ENCODE results near the gene SMAD3.

Gene SMAD3

DNA sequence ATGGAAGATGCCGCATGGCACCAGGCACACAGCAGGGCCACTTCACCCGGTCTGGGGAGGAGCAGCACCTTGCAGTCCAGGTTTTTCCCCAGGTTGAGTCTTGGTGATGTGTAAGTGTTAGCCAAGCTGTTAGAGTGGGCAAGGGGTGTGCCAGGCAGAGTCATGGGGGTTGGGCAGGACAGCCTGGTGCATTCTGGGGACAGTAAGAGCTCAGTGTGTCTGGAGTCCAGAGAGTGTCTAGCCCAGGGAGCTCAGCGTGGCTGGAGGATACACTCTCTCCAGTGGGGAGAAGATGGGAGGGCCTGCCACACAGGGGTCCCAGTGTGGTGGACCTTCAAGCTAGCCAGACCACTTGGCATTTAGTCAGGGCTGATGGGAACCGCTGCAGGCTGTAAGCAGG is 101.7 kb downstream of the SMAD3 start:
- DNase-seq = no peak

DNA sequence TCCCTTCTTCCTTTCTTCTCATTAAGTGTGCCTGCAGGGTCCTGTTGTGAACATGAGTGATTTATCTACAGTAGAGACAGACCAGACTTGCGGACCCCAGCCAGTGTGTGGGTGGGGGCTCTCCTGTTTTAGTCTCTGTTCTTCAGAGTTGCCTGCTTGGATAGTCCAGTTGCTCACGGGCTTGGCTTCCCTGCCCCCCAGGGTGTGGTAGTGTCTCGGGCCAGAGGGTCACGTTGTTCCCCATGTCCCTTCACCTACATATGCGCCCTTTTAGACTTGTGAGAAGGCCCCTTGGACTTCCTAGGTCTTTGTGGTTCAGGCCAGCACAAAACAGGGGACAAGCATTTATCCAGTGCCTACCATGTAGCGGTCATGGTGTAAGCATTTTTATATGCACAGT is 103.3 kb downstream of the SMAD3 start:
- DNase-seq = no peak

DNA sequence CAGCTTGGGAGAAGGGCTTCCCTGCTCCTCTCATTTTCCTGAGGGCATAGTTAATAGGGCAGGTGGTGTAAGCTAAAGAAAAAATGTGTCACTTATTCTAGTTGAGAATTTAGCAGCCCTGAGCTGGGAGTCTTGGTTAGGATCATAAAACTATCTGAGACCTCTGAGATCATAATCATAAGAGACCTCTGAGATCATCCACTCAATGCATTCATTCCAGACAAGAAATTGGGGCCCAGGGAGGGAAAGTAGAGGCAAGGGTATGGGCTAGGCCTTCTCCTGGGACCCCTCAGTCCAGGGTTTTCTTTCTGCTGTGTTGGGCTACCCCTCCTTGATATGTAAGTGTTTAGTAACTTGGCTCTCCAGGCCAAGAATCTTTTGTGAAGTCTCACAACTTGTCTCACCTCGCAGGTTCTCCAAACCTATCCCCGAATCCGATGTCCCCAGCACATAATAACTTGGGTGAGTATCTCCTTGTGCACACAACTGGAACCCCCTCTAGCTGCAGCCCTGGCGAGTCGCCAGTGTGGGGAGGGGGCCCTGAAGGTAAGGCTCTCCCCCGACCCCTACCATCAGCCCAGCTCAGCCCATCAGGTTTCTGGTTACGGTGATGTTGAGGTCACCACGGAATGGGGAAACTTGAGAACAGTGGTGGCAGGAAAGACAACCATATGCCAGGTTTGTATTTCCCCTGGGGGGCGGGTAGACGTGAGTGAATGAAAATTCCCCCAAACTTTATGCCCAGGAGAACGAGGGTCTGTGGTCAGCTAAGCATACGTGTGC is 104.9 kb downstream of the SMAD3 start:
- DNase-seq = no peak

DNA sequence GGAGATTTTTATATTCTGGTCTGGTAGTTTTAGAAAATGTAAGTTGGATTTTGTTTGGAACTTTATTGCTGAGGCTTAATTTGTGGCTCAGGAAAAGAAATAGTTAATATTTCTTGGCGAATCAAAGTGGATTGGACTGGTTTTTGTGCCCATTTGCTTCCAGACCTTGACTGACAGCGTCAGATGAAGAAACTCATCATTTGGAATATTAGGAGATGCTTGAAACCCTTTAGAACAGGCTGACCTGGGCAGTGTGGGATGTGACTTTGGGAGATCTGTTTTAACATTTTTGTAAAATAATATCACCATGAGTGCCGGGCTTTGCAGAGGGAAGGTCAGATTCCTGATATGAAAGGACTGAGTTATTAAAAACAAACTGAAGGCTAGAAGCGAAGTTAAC is 106.1 kb downstream of the SMAD3 start:
- DNase-seq = no peak

- no peak for DNase-seq
Measured at GRCh38 chr15:67172172-67172571, 106.8 kb downstream of the SMAD3 start.

DNA sequence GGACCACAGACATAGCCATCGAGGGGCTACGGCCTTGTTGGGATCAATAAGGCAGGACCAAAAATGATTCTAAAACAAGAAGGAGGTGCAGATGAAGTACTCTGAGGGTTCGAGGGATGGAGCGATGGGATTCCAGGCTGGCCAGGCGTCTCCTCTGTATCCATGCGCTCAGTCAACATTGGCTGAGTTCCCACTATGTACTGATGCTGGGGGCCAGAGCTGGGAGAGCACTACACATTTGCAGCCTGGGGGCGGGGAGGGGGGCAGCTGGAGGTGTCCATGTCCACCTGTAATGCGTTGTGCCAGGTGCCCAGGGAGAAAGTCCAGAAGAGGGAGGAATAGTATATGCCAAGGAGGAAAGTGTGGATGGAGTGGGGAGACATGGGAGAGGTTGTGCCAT is 107.6 kb downstream of the SMAD3 start:
- no peak for DNase-seq

DNA sequence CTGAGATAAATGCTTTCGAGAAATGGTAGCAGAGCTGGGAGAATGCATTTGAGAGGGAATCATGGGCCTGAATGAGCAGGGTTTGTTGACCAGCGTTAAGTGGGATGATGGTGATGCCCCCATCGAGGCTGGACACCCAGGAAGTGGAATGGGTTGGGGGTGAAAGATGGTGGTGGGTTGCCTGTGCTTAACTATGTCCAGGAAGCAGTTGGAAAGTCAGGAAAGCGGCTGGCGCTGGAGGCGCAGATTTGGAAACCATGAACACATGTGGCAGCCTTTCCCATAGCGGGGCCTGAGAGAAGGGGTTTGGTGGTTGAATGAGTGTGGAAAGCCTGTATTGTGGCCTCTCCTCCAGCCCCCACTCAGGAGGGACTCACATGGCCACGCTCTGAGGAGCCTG is 108.4 kb downstream of the SMAD3 start:
- no peak for DNase-seq

GRCh38 chr15:67174446-67174845 is 109.0 kb downstream of the SMAD3 start:
- DNase-seq = no peak

GRCh38 chr15:67174864-67175573 is 109.6 kb downstream of the SMAD3 start:
- no peak for DNase-seq

DNA sequence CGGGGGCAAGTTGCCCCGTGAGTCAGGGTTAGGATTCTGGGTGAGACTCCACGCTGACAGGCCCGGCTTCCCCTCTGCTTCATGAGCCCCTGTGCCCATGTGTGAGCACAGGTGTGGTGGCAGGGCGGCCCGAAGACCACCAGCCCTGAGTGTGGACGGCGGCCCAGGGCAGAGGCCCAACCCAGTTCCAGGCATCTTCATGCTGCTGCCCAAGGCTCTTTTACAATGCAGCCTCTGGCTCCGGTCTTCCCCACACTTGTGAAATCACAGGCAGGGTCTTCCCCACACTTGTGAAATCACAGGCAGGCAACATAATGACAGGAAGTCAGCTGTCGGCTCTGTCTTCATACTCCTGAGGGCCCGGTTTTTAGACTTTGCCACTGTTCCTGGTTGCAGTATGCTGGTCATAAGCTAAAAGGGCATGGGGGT is 110.3 kb downstream of the SMAD3 start:
- peak; percentile 26 for DNase-seq

DNA sequence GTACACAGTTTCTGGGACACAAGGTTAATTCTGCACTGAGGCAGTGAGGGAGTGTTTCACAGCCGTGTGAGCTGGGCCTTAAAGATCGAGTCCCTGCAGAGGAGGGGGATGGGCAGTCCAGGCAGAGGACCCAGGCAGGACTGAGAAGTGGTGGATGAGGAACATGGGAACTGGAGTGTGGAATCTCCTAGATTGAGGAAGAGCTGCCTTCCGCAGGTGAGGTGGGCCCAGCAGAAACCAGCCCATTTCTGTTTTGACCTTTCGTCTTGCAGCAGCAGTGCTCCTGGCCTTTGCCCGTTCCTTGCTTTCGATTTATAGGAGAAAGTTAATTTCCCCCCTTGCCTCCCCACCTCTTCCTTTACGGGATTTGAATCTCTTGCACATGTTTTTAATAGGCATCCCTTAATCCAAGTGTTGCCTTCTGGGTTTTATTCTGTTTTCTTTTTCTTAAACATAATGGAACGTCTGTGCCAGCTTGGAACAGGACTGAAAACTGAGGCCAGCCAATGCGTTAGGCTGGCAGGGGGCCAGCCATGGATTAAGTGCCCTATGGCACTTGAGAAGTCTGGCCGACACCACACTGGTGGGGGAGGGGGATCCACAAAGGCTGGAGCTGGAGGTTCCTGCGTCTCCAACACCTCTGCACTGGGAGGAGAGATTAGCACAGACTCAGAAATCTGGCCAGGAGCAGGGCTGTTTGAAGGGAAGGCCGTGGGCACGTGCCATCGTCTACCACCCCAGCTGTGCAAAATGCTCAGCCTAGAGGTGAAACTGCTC is 111.0 kb downstream of the SMAD3 start:
- no peak for DNase-seq

DNA sequence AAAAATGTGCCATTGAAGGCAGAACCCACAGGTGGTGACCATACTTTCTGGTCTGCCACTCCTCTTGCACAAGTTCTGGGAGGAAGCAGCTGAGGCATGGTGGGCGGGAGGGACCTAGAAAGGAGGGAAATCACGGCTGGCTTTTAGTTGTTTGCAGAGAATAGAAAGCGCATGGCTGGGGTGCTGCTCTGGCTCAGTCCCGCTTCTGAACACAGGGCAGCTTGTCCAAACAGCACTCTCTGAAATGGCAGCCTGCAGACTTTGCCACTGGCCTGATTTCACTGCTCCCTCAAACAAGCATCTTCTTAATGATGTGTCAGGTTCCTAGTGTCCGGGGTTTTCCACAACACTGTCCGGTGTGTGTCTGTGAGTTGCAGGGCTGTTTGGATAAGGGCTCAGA is 112.3 kb downstream of the SMAD3 start:
- no peak for DNase-seq

DNA sequence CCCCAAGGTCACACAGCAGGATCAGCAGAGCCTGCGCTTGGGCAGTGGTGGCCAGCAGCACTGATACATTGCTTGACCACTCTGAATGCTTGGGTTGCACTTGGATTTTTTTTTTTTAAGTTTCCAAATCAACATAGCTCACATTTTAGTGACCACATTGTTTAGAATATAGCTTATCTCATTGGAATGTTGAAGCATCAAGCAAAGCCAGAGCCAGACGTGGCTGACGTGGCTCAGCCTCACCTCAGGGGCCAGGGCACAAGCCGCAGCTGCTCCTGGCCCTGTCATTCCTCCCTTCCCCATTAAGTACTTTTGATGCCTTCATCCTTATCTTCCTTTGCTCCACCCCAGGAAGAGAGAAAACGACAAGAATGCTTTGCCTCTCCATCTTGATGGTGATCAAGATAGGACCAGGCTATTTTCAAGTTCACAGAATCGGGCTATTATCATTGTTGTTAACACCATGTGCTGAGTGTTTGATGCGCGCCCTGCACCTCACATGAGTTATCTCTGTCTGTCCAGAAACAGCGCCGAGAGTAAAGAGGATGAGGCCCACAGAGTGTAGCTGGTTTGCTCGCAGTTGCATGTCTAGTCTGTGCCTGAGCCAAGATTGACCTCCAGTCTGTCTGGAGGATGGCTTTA is 113.3 kb downstream of the SMAD3 start:
- DNase-seq = no peak

GRCh38 chr15:67179411-67179995 is 114.1 kb downstream of the SMAD3 start:
- DNase-seq = no peak

GRCh38 chr15:67180035-67180434 is 114.6 kb downstream of the SMAD3 start:
- no peak for DNase-seq

DNA sequence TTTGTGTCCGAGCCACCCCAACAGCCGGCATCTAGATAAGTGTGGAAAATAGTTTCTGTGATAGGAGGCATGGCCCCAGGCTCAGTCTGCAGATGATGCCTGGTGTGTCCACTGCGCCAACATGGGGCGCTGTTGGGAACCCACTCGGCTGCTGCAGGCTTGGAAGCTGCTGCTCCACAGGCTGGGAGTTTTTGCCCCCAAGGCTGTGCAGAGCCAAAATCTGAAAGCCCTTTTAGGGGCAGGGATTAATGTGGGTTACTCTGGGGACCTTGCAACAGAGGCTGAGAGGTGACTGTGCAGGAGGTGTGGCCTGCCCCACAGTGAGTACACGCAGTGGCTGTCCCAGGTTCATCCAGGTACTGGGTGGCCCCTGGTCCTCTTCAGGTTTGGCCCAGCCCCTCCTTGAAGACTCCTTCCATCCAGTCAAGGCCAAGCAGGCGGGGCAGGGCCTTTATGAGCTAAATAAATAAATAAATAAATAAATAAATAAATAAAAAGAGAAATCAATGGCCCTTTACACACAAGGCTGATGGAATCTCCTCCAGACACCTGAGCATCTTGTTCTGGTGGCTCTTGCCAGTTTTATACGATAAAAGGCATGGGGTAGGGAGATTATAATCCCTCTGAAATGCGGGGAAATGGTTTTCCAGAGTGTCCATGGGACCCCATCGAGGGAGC is 115.3 kb downstream of the SMAD3 start:
- DNase-seq = no peak

- peak; percentile 18 for DNase-seq
Measured at GRCh38 chr15:67181221-67181639, 115.8 kb downstream of the SMAD3 start.

- DNase-seq = no peak
Measured at GRCh38 chr15:67183443-67184169, 118.2 kb downstream of the SMAD3 start.

GRCh38 chr15:67184208-67184925 is 119.0 kb downstream of the SMAD3 start:
- no peak for DNase-seq

DNA sequence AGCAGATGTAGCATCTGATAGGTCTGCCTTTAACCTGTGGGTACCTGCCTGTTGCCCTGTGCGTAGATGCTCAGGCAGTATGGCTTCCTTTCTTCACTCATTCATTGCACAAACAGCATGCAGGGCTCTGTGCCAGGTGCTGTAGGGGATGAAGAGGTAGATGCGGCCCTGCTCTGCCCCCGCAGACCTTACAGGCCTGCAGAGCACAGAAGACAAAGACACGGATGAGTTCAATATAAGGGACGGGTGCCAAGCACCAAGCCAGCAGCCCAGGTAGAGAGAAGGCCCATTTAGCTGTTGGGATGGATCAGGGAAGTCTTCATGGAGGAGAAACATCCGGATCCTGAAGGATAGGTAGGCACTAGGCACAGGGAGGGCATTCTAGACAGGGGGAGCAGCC is 119.6 kb downstream of the SMAD3 start:
- no peak for DNase-seq
